Peyer's patch (tissue), 4 donors: ENCODE measurements around the gene APOC3.

Experiments
- POLR2A ChIP-seq, 2 donors: fragments of 450-650 bp; IDR thresholded peaks; one replicate each; pipeline ENCODE4 v1.5.1; 2017; ENCODE audit warnings: antibody characterized with exemption in 2 of 2, mild to moderate bottlenecking in 2 of 2, moderate library complexity in 2 of 2
- TF ChIP-seq, protein P1 (sequence below), 6 experiments: fragments of 450-650 bp in 4 of 6; fragments of 200-600 bp in 2 of 6; sonication (generic) in 1 of 6; IDR thresholded peaks; one replicate each; pipeline ENCODE4 v1.5.1; 2017 to 2019; ENCODE audit warnings: antibody characterized with exemption in 6 of 6, mild to moderate bottlenecking in 3 of 6, moderate library complexity in 1 of 6

DNA sequence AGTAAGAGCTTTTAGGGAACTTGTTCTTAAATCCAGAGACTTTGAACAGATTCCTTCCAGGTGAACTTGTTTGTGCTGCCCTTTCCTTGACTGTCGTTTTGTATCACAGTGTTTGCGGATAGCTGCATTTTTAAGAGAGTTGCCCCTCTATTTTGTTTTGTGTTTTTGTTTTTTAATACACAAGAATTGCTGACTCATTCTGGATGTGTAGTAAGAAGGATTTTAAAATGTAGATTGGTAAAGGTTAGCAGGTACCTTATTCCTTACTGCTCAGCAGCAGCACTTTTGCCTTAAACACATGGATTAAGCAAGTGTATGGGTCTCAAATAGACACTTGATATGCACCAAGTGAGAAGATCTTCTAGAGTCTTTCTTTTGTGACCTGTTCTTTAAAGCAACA lies 29.1 kb upstream of the APOC3 start:
- TF ChIP-seq, protein P1, sequence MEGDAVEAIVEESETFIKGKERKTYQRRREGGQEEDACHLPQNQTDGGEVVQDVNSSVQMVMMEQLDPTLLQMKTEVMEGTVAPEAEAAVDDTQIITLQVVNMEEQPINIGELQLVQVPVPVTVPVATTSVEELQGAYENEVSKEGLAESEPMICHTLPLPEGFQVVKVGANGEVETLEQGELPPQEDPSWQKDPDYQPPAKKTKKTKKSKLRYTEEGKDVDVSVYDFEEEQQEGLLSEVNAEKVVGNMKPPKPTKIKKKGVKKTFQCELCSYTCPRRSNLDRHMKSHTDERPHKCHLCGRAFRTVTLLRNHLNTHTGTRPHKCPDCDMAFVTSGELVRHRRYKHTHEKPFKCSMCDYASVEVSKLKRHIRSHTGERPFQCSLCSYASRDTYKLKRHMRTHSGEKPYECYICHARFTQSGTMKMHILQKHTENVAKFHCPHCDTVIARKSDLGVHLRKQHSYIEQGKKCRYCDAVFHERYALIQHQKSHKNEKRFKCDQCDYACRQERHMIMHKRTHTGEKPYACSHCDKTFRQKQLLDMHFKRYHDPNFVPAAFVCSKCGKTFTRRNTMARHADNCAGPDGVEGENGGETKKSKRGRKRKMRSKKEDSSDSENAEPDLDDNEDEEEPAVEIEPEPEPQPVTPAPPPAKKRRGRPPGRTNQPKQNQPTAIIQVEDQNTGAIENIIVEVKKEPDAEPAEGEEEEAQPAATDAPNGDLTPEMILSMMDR (IDR thresholded peaks at IDR 0.05), result no peak
- TF ChIP-seq POLR2A (IDR thresholded peaks at IDR 0.05), result no peak
